PC-9 (cell line): ENCODE data around the gene PRAMEF10.
"Not testable (repeated sequence)": the region's sequence is repeated elsewhere in the genome, so short reads cannot be mapped to it uniquely, and the experiment has no call there.

Experiments
- CTCF ChIP-seq: fragments of 200-600 bp; sonication (generic); conservative IDR thresholded peaks from 2 replicates; pipeline ENCODE4 v1.6.1; 2017; ENCODE audit warnings: mixed run types, antibody characterized with exemption, mild to moderate bottlenecking, moderate library complexity
- EZH2 ChIP-seq: fragments of 200-600 bp; sonication (generic); IDR thresholded peaks from 2 replicates; pipeline ENCODE4 v1.8.0; 2017; ENCODE audit warnings: antibody characterized with exemption, low read depth

GRCh38 chr1:12903793-12904572 is 5.9 kb upstream of the PRAMEF10 start:
- TF ChIP-seq CTCF, EZH2: not testable (repeated sequence)
